GM13977 (cell line): ENCODE data around the gene PKDREJ.
A peak's percentile ranks its signal among the peaks of the same experiment; 100 is the strongest.

Experiments
- DNase-seq: peaks from one replicate; pipeline ENCODE4 v3.0.0; 2012; ENCODE audit warnings: low spot score
- in situ Hi-C: fragments of 300-500 bp; cut with MboI; formaldehyde crosslinking; loops from one replicate; pipeline ENCODE4 v1.12.0; 2022; ENCODE audit warnings: low sequenced_read_pairs, low pct_unique_long_range_greater_than_20kb, mixed read lengths, inconsistent platforms; ENCODE audit not compliant: unreplicated experiment
- TF ChIP-seq, protein P1 (sequence below): IDR thresholded peaks from 2 replicates; pipeline ENCODE4 v1.5.1; 2012; ENCODE audit warnings: mild to moderate bottlenecking, control low read depth; ENCODE audit not compliant: insufficient read depth; ENCODE audit errors: extremely low read depth, missing control alignments

PKDREJ gene

GRCh38 chr22:46299101-46299500 lies 36.0 kb upstream of the PKDREJ start:
- TF ChIP-seq, protein P1, sequence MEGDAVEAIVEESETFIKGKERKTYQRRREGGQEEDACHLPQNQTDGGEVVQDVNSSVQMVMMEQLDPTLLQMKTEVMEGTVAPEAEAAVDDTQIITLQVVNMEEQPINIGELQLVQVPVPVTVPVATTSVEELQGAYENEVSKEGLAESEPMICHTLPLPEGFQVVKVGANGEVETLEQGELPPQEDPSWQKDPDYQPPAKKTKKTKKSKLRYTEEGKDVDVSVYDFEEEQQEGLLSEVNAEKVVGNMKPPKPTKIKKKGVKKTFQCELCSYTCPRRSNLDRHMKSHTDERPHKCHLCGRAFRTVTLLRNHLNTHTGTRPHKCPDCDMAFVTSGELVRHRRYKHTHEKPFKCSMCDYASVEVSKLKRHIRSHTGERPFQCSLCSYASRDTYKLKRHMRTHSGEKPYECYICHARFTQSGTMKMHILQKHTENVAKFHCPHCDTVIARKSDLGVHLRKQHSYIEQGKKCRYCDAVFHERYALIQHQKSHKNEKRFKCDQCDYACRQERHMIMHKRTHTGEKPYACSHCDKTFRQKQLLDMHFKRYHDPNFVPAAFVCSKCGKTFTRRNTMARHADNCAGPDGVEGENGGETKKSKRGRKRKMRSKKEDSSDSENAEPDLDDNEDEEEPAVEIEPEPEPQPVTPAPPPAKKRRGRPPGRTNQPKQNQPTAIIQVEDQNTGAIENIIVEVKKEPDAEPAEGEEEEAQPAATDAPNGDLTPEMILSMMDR, result no peak
- in situ Hi-C loops, result no loop called here
- DNase-seq, result no peak

- TF ChIP-seq, protein P1, result no peak
- DNase-seq, result no peak
- in situ Hi-C loops, result no loop called here
Measured at GRCh38 chr22:46297151-46297812, 34.1 kb upstream of the PKDREJ start.

- TF ChIP-seq, protein P1, result peak; percentile 34
- in situ Hi-C loops, result no loop called here
- DNase-seq, result peak; percentile 99
Measured at GRCh38 chr22:46296257-46297150, 33.4 kb upstream of the PKDREJ start, which contains the start of gene GTSE1. Gene GTSE1, plus strand, starts transcription at chr22:46296870. Its CDS starts 531 bp downstream, at chr22:46297401.

GRCh38 chr22:46295277-46295971 lies 32.3 kb upstream of the PKDREJ start:
- in situ Hi-C loops, result no loop called here
- DNase-seq, result no peak
- TF ChIP-seq, protein P1, result no peak

- TF ChIP-seq, protein P1, result no peak
- no peak for DNase-seq
- in situ Hi-C loops, result no loop called here
Measured at GRCh38 chr22:46294784-46295183, 31.6 kb upstream of the PKDREJ start.

- in situ Hi-C loops, result no loop called here
- TF ChIP-seq, protein P1, result no peak
- no peak for DNase-seq
Measured at GRCh38 chr22:46293577-46294260, 30.6 kb upstream of the PKDREJ start.
